Measurements from ENCODE around the gene LPAR2. TPM values are rescaled to one million over a fixed set of nuclear protein-coding genes. Genes with fewer than 3 reads are reported as not detected.

LPAR2 gene
- total and polyA plus RNA-seq, 10 of the 15 experiments (the other 5 are each of a cell fraction or from before 2014, with no cell fraction given): 0.98 to 23.8 (median 10.2) TPM

DNA sequence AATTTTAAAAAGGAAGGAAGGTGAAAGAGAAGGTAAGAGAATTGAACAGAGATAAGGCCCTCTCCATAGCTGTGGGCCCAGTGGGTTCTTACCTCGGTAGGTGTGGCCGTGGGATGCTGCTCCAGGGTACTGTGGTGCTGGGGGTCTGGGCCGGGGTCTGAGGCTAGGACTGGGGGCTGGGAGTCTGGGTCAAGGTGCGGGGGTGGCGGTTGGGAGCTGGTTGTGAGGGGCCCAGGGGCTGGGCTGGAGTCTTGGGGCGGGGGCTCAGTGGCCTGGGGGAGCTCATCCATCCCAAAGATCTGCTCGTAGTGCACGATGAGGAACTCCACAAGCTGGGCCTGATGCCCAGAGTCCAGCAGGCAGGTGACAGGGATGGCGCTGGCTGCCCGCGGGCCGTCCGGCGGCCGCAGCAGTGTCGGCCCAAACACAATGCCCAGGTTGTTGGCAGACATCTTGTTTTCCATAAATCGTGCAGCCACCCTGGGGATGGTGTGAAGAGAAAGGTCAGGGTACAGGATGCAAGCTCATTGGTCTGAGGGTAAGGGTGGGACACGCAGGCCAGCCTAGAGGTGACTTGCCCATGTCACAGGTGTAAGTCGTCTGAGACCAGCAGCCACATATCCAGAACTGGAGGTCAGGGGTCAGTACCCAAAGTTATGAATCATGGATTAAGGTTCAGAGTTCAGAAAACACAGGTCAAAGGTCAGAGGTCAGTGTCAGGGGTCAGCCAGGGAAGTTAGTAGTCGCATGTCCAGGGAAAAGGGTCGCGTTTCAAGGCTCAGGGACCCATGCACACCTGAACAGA, 5.9 kb upstream of the LPAR2 start (continued):
- no peak for TF ChIP-seq HDAC2 (IDR thresholded peaks at IDR 0.05)
- TF ChIP-seq YBX1 (IDR thresholded peaks at IDR 0.05): no peak
- peak; percentile 33 for TF ChIP-seq POLR2A (IDR thresholded peaks at IDR 0.05; ENCODE audit: low read depth, low read length)
- TF ChIP-seq MTA3 (IDR thresholded peaks at IDR 0.05; ENCODE audit: borderline replicate concordance, low read length): no peak
- TF ChIP-seq, protein P1, sequence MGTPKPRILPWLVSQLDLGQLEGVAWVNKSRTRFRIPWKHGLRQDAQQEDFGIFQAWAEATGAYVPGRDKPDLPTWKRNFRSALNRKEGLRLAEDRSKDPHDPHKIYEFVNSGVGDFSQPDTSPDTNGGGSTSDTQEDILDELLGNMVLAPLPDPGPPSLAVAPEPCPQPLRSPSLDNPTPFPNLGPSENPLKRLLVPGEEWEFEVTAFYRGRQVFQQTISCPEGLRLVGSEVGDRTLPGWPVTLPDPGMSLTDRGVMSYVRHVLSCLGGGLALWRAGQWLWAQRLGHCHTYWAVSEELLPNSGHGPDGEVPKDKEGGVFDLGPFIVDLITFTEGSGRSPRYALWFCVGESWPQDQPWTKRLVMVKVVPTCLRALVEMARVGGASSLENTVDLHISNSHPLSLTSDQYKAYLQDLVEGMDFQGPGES (IDR thresholded peaks at IDR 0.05): no peak
- TF ChIP-seq SP1 (IDR thresholded peaks at IDR 0.05; ENCODE audit: low read depth, low read length): no peak
- no peak for TF ChIP-seq SUZ12 (IDR thresholded peaks at IDR 0.05; ENCODE audit: unreplicated experiment)
- TF ChIP-seq CREM (IDR thresholded peaks at IDR 0.05; ENCODE audit: low read depth): no peak
- TF ChIP-seq NR2C2 (IDR thresholded peaks at IDR 0.05; ENCODE audit: borderline replicate concordance, control insufficient read depth, insufficient read length, low read depth): peak; percentile 73
- TF ChIP-seq, protein P2, sequence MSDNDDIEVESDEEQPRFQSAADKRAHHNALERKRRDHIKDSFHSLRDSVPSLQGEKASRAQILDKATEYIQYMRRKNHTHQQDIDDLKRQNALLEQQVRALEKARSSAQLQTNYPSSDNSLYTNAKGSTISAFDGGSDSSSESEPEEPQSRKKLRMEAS (IDR thresholded peaks at IDR 0.05; ENCODE audit: low read depth, low read length): no peak
- TF ChIP-seq, protein P3, sequence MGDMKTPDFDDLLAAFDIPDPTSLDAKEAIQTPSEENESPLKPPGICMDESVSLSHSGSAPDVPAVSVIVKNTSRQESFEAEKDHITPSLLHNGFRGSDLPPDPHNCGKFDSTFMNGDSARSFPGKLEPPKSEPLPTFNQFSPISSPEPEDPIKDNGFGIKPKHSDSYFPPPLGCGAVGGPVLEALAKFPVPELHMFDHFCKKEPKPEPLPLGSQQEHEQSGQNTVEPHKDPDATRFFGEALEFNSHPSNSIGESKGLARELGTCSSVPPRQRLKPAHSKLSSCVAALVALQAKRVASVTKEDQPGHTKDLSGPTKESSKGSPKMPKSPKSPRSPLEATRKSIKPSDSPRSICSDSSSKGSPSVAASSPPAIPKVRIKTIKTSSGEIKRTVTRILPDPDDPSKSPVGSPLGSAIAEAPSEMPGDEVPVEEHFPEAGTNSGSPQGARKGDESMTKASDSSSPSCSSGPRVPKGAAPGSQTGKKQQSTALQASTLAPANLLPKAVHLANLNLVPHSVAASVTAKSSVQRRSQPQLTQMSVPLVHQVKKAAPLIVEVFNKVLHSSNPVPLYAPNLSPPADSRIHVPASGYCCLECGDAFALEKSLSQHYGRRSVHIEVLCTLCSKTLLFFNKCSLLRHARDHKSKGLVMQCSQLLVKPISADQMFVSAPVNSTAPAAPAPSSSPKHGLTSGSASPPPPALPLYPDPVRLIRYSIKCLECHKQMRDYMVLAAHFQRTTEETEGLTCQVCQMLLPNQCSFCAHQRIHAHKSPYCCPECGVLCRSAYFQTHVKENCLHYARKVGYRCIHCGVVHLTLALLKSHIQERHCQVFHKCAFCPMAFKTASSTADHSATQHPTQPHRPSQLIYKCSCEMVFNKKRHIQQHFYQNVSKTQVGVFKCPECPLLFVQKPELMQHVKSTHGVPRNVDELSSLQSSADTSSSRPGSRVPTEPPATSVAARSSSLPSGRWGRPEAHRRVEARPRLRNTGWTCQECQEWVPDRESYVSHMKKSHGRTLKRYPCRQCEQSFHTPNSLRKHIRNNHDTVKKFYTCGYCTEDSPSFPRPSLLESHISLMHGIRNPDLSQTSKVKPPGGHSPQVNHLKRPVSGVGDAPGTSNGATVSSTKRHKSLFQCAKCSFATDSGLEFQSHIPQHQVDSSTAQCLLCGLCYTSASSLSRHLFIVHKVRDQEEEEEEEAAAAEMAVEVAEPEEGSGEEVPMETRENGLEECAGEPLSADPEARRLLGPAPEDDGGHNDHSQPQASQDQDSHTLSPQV (IDR thresholded peaks at IDR 0.05): no peak
- no peak for TF ChIP-seq MXI1 (IDR thresholded peaks at IDR 0.05; ENCODE audit: low read depth, low read length)
- TF ChIP-seq ZBED1 (IDR thresholded peaks at IDR 0.05; ENCODE audit: borderline replicate concordance): no peak
- no peak for TF ChIP-seq KDM1A (IDR thresholded peaks at IDR 0.05; ENCODE audit: borderline replicate concordance)
- no peak for TF ChIP-seq SUPT20H (IDR thresholded peaks at IDR 0.05; ENCODE audit: borderline replicate concordance, control insufficient read depth, low read depth, low read length)
- TF ChIP-seq NFYA (IDR thresholded peaks at IDR 0.05; ENCODE audit: borderline replicate concordance, low read depth, low read length): no peak
- TF ChIP-seq SPI1 (IDR thresholded peaks at IDR 0.05; ENCODE audit: borderline replicate concordance, insufficient read depth, low read depth, low read length): no peak
- TF ChIP-seq, protein P4, sequence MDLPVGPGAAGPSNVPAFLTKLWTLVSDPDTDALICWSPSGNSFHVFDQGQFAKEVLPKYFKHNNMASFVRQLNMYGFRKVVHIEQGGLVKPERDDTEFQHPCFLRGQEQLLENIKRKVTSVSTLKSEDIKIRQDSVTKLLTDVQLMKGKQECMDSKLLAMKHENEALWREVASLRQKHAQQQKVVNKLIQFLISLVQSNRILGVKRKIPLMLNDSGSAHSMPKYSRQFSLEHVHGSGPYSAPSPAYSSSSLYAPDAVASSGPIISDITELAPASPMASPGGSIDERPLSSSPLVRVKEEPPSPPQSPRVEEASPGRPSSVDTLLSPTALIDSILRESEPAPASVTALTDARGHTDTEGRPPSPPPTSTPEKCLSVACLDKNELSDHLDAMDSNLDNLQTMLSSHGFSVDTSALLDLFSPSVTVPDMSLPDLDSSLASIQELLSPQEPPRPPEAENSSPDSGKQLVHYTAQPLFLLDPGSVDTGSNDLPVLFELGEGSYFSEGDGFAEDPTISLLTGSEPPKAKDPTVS (IDR thresholded peaks at IDR 0.05; ENCODE audit: low read depth, low read length): no peak
- TF ChIP-seq CEBPB (IDR thresholded peaks at IDR 0.05; ENCODE audit: borderline replicate concordance in 1 of 2, low read depth in 2 of 2, low read length in 2 of 2): no peak
- TF ChIP-seq, protein P5, sequence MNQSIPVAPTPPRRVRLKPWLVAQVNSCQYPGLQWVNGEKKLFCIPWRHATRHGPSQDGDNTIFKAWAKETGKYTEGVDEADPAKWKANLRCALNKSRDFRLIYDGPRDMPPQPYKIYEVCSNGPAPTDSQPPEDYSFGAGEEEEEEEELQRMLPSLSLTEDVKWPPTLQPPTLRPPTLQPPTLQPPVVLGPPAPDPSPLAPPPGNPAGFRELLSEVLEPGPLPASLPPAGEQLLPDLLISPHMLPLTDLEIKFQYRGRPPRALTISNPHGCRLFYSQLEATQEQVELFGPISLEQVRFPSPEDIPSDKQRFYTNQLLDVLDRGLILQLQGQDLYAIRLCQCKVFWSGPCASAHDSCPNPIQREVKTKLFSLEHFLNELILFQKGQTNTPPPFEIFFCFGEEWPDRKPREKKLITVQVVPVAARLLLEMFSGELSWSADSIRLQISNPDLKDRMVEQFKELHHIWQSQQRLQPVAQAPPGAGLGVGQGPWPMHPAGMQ (IDR thresholded peaks at IDR 0.05; ENCODE audit: borderline replicate concordance): no peak
- TF ChIP-seq SIN3A (IDR thresholded peaks at IDR 0.05; ENCODE audit: low read depth, low read length): no peak
- no peak for TF ChIP-seq FOXM1 (IDR thresholded peaks at IDR 0.05; ENCODE audit: low read depth, low read length)
- no peak for TF ChIP-seq POLR2AphosphoS2 (IDR thresholded peaks at IDR 0.05; ENCODE audit: low read depth, low read length)

All from GM12878 (cell line).